Aorta (tissue), 5 donors: ENCODE results near the gene SF3B6. TPM values are rescaled to one million over a fixed set of nuclear protein-coding genes. Genes with fewer than 3 reads are reported as not detected.

ENCODE experiments used
- ATAC-seq: fragments of 200-7000 bp; cut with Tn5 transposase; one replicate; pipeline ENCODE4 v1.9.1; 2022; ENCODE audit warnings: moderate library complexity; ENCODE audit not compliant: low FRiP score
- DNase-seq, 2 donors: peaks; one replicate each; pipeline ENCODE4 v3.0.0-alpha.2; 2020
- H3K27ac ChIP-seq, 2 donors: one replicate each; pipeline ENCODE4 v1.5.1; 2013; ENCODE audit warnings: low read length in 2 of 2, mild to moderate bottlenecking in 2 of 2, moderate library complexity in 2 of 2, control low read depth in 1 of 2, inconsistent platforms in 1 of 2, low read depth in 1 of 2
- H3K27me3 ChIP-seq, 2 donors: one replicate each; pipeline ENCODE4 v1.6.1; 2013; ENCODE audit warnings: control low read depth in 1 of 2, low read length in 1 of 2, mild to moderate bottlenecking in 1 of 2, moderate library complexity in 1 of 2; ENCODE audit not compliant: insufficient read depth in 2 of 2, control insufficient read depth in 1 of 2
- H3K36me3 ChIP-seq, 2 donors: one replicate each; pipeline ENCODE4 v1.6.1; 2013; ENCODE audit warnings: control low read depth in 1 of 2, low read length in 1 of 2, mild to moderate bottlenecking in 1 of 2; ENCODE audit not compliant: insufficient read depth in 2 of 2, control insufficient read depth in 1 of 2
- H3K4me1 ChIP-seq, 2 donors: one replicate each; pipeline ENCODE4 v1.6.1; 2013; ENCODE audit warnings: low read length in 2 of 2, control low read depth in 1 of 2, mild to moderate bottlenecking in 1 of 2, moderate library complexity in 1 of 2; ENCODE audit not compliant: insufficient read depth in 2 of 2, control insufficient read depth in 1 of 2
- H3K4me3 ChIP-seq, 2 donors: one replicate each; pipeline ENCODE4 v1.5.1; 2013; ENCODE audit warnings: low read length in 2 of 2, control low read depth in 1 of 2, mild to moderate bottlenecking in 1 of 2
- H3K9me3 ChIP-seq: one replicate; pipeline ENCODE4 v1.6.1; 2013; ENCODE audit warnings: mild to moderate bottlenecking, low read length; ENCODE audit not compliant: control insufficient read depth
- WGBS, 2 donors: extraction: QIAGEN DNeasy Blood & Tissue Kit; methylation state at CpG; one replicate each; pipeline ENCODE4 v1.1.7; 2013; 5-methylcytosine and 5-hydroxymethylcytosine counted together
- intact Hi-C, 2 donors: fragments of 100-400 bp; cut with DNase I; formaldehyde crosslinking; loops; one replicate each; pipeline versions ENCODE4 v1.14.2 to v1.15.0; 2022
- polyA plus RNA-seq, 2 donors: library from polyadenylated mRNA; stranded (reverse); fragments of 200-250 nt; gene quantifications; one replicate each; pipeline ENCODE4 v1.2.3, GENCODE V29; 2013
- total RNA-seq, 2 donors: library from RNA; stranded (reverse); fragmentation: NEBNext Ultra II Directional; extraction: Animal tissue kit (Norgen Biotek cat#: 25700); gene quantifications; one replicate each; pipeline ENCODE4 v1.2.1, GENCODE V29; 2021
- donor health status: healthy with polysubstance abuse.
- donor health status: Bipolar disorder and iron deficiency.
- donor health status: DM: no; HTN: no; CAD: no.
- donor health status: DM: no; HTN: no; CAD: no.
- donor health status: DM: yes; HTN: yes; CAD: no.

SF3B6 gene
- total and polyA plus RNA-seq, 4 donors = 54.4 to 158 (median 87.7) TPM

- H3K4me3 ChIP-seq = no peak overlapping the region
- no peaks in the 10 kb centered on the region for H3K27me3 ChIP-seq
- no peaks in the 10 kb centered on the region for H3K9me3 ChIP-seq
- intact Hi-C loops = no loop called here
- H3K36me3 ChIP-seq = peaks cover 0 to 4% of the 10 kb centered on the region in 2 donors
- DNase-seq (no peak), ATAC-seq (no peak)
- H3K4me1 ChIP-seq = no peaks in the 10 kb centered on the region
- no peak overlapping the region for H3K27ac ChIP-seq
- whole genome bisulfite sequencing, 2 donors = 77 to 78% methylated on average over 19 of the region's 19 CpGs
Measured at GRCh38 chr2:24021122-24021998, 54.8 kb downstream of the SF3B6 start.

- 82 to 85% methylated on average over 4 of the region's 4 CpGs for WGBS, 2 donors
- no peak for ATAC-seq
- no peaks in the 10 kb centered on the region for H3K4me1 ChIP-seq
Measured at GRCh38 chr2:24020244-24020643, 55.9 kb downstream of the SF3B6 start.

GRCh38 chr2:24019729-24020128 is 56.4 kb downstream of the SF3B6 start:
- Histone ChIP-seq H3K27ac (no peak overlapping the region), H3K4me1 (no peaks in the 10 kb centered on the region), H3K9me3 (no peaks in the 10 kb centered on the region), H3K27me3 (no peaks in the 10 kb centered on the region), H3K36me3 (peaks cover 0 to 4% of the 10 kb centered on the region in 2 donors), H3K4me3 (no peak overlapping the region)
- ATAC-seq (no peak), DNase-seq (no peak)
- intact Hi-C loops = no loop called here
- WGBS, 2 donors = 87 to 91% methylated on average over 5 of the region's 5 CpGs

More at GRCh38 chr2:24020244-24020643, 55.9 kb downstream of the SF3B6 start:
- Histone ChIP-seq H3K36me3 (peaks cover 0 to 4% of the 10 kb centered on the region in 2 donors), H3K27me3 (no peaks in the 10 kb centered on the region), H3K4me3 (no peak overlapping the region), H3K9me3 (no peaks in the 10 kb centered on the region), H3K27ac (no peak overlapping the region)
- no peak for DNase-seq
- intact Hi-C loops = no loop called here

- Histone ChIP-seq H3K4me1 (no peaks in the 10 kb centered on the region), H3K27ac (no peak overlapping the region), H3K27me3 (no peaks in the 10 kb centered on the region), H3K9me3 (no peaks in the 10 kb centered on the region), H3K36me3 (no peaks in the 10 kb centered on the region), H3K4me3 (no peak overlapping the region)
- ATAC-seq = no peak
- DNase-seq = no peak
- intact Hi-C loops = no loop called here
- 83 to 87% methylated on average over 9 of the region's 9 CpGs for WGBS, 2 donors
Measured at GRCh38 chr2:24018241-24018640, 57.9 kb downstream of the SF3B6 start.

GRCh38 chr2:24017711-24018110 is 58.4 kb downstream of the SF3B6 start:
- Histone ChIP-seq H3K27me3 (no peaks in the 10 kb centered on the region), H3K4me3 (no peak overlapping the region), H3K36me3 (no peaks in the 10 kb centered on the region), H3K27ac (no peak overlapping the region), H3K9me3 (no peaks in the 10 kb centered on the region), H3K4me1 (no peaks in the 10 kb centered on the region)
- DNase-seq (no peak), ATAC-seq (no peak)
- intact Hi-C loops = no loop called here
- WGBS, 2 donors = 81 to 84% methylated on average over 8 of the region's 8 CpGs

Other genes with a start within 250 kb of the SF3B6 start
- 10 to 100 TPM; 33.4 to 45.8 TPM for gene ATAD2B, start 149.2 kb downstream of the SF3B6 start, total RNA-seq
- 1 to 10 TPM; 2.3 to 3.6 TPM for gene ATAD2B, start 149.2 kb downstream of the SF3B6 start, polyA plus RNA-seq
- 10 to 100 TPM; 16.8 to 19.5 TPM for gene UBXN2A, start 135.9 kb downstream of the SF3B6 start, total RNA-seq
- gene UBXN2A, start 135.9 kb downstream of the SF3B6 start, polyA plus RNA-seq = 10 to 100 TPM; 10.0 to 11.5 TPM
- under 1 TPM; 0.33 to 0.42 TPM for gene MFSD2B, start 66.2 kb downstream of the SF3B6 start, total RNA-seq
- under 1 TPM in 1 of 2 donors, not detected in 1; 0.05 TPM for gene MFSD2B, start 66.2 kb downstream of the SF3B6 start, polyA plus RNA-seq
- gene WDCP, start 28.9 kb downstream of the SF3B6 start, total RNA-seq = 10 to 100 TPM in 1 of 2 donors, 1 to 10 TPM in 1; 8.3 to 11.2 TPM
- 1 to 10 TPM; 1.3 to 3.5 TPM for gene WDCP, start 28.9 kb downstream of the SF3B6 start, polyA plus RNA-seq
- gene FKBP1B, start 26.6 kb downstream of the SF3B6 start, total RNA-seq = 1 to 10 TPM; 5.9 to 7.3 TPM
- 10 to 100 TPM; 18.7 to 24.8 TPM for gene FKBP1B, start 26.6 kb downstream of the SF3B6 start, polyA plus RNA-seq
- 10 to 100 TPM in 1 of 2 donors, 1 to 10 TPM in 1; 7.3 to 21.0 TPM for gene TP53I3, start 8.5 kb upstream of the SF3B6 start, total RNA-seq
- 10 to 100 TPM; 30.2 to 35.5 TPM for gene TP53I3, start 8.5 kb upstream of the SF3B6 start, polyA plus RNA-seq
- gene PFN4, start 47.0 kb upstream of the SF3B6 start, total RNA-seq = under 1 TPM in 1 of 2 donors, not detected in 1; 0.93 TPM
- gene PFN4, start 47.0 kb upstream of the SF3B6 start, polyA plus RNA-seq = under 1 TPM; 0.26 to 0.63 TPM
- 10 to 100 TPM; 36.7 to 47.8 TPM for gene FAM228B, start 47.1 kb upstream of the SF3B6 start, total RNA-seq
- gene FAM228B, start 47.1 kb upstream of the SF3B6 start, polyA plus RNA-seq = 10 to 100 TPM; 30.0 to 31.1 TPM
- 1 to 10 TPM; 1.7 to 3.9 TPM for gene FAM228A, start 98.7 kb upstream of the SF3B6 start, total RNA-seq
- gene FAM228A, start 98.7 kb upstream of the SF3B6 start, polyA plus RNA-seq = 1 to 10 TPM; 1.0 to 4.7 TPM